SK-N-SH (cell line): ENCODE measurements around the gene ARHGEF12. TPM values are rescaled to one million over a fixed set of nuclear protein-coding genes. Genes with fewer than 3 reads are reported as not detected.

Experiments
- CTCF ChIA-PET: fragments of 300-600, 350-600 bp; formaldehyde crosslinking; extraction: SDS; loops from one replicate; lab custom pipeline; 2021; lab: Yijun Ruan, JAX
- POLR2A ChIA-PET: fragments of 350-600 bp; sonication (Branson Sonifier 250); formaldehyde crosslinking; extraction: SDS; loops from one replicate; lab custom pipeline; 2020; ENCODE audit warnings: antibody characterized with exemption, inconsistent platforms; lab: Yijun Ruan, JAX
- DNase-seq: peaks from one replicate; pipeline ENCODE4 v3.0.0; 2012
- H2AFZ ChIP-seq: fragments of 200-600 bp; sonication (generic); 2 replicates; pipeline ENCODE4 v1.8.1; 2016; ENCODE audit warnings: antibody characterized with exemption, mild to moderate bottlenecking, low read depth
- H3F3A ChIP-seq: fragments of 200-600 bp; sonication (generic); replicated peaks from 2 replicates; pipeline ENCODE3; 2016; ENCODE audit warnings: antibody characterized with exemption, mild to moderate bottlenecking; ENCODE audit not compliant: insufficient read depth
- H3K27ac ChIP-seq, 2 experiments: fragments of 200-500 bp in 1 of 2; fragments of 200-600 bp in 1 of 2; sonication (Bioruptor generic) in 1 of 2; sonication (generic), shearing (Covaris generic) in 1 of 2; 2 replicates each; pipeline versions ENCODE4 v1.5.1 to v1.6.1; 2014 to 2016; ENCODE audit warnings: low read depth in 2 of 2, inconsistent platforms in 1 of 2, low read length in 1 of 2, mild to moderate bottlenecking in 1 of 2, mixed read lengths in 1 of 2
- H3K27me3 ChIP-seq: fragments of 200-600 bp; sonication (generic), shearing (Covaris generic); 2 replicates; pipeline ENCODE4 v1.6.1; 2016; ENCODE audit warnings: mixed run types; ENCODE audit not compliant: insufficient read depth
- H3K36me3 ChIP-seq, 2 experiments: fragments of 200-500 bp in 1 of 2; fragments of 200-600 bp in 1 of 2; sonication (Bioruptor generic) in 1 of 2; sonication (generic) in 1 of 2; replicated peaks in 1 of 2; 2 replicates each; pipeline versions ENCODE3 to v1.5.1; 2014 to 2016; ENCODE audit warnings: low read length in 1 of 2, mild to moderate bottlenecking in 1 of 2; ENCODE audit not compliant: insufficient read depth in 2 of 2, control insufficient read depth in 1 of 2
- H3K4me1 ChIP-seq, 2 experiments: fragments of 200-500 bp in 1 of 2; fragments of 200-600 bp in 1 of 2; sonication (Bioruptor generic) in 1 of 2; sonication (generic), shearing (Covaris generic) in 1 of 2; 2 replicates each; pipeline versions ENCODE4 v1.5.1 to v1.6.1; 2014 to 2016; ENCODE audit warnings: low read depth in 1 of 2, low read length in 1 of 2, mixed run types in 1 of 2; ENCODE audit not compliant: insufficient read depth in 2 of 2, control insufficient read depth in 1 of 2
- H3K4me2 ChIP-seq: fragments of 200-600 bp; sonication (generic), shearing (Covaris generic); 2 replicates; pipeline ENCODE4 v1.6.1; 2017; ENCODE audit warnings: mixed run types
- H3K4me3 ChIP-seq, 2 experiments: fragments of 200-500 bp in 1 of 2; fragments of 200-600 bp in 1 of 2; sonication (Bioruptor generic) in 1 of 2; sonication (generic), shearing (Covaris generic) in 1 of 2; 2 replicates each; pipeline versions ENCODE4 v1.5.1 to v1.8.1; 2014 to 2016; ENCODE audit warnings: low read depth in 2 of 2, inconsistent platforms in 1 of 2, low read length in 1 of 2, mild to moderate bottlenecking in 1 of 2, mixed read lengths in 1 of 2, moderate library complexity in 1 of 2
- H3K79me2 ChIP-seq: fragments of 200-600 bp; sonication (generic); 2 replicates; pipeline ENCODE4 v1.8.1; 2017; ENCODE audit warnings: mild to moderate bottlenecking; ENCODE audit not compliant: insufficient read depth
- H3K9ac ChIP-seq: fragments of 200-600 bp; sonication (generic); 2 replicates; pipeline ENCODE4 v1.6.1; 2017; ENCODE audit warnings: mixed run types
- H3K9me2 ChIP-seq: fragments of 200-600 bp; sonication (generic); 2 replicates; pipeline ENCODE4 v1.6.1; 2017; ENCODE audit warnings: mixed run types
- H3K9me3 ChIP-seq: fragments of 200-600 bp; sonication (generic); 2 replicates; pipeline ENCODE4 v1.6.1; 2017; ENCODE audit warnings: mixed run types, mild to moderate bottlenecking, moderate library complexity
- H4K20me1 ChIP-seq: fragments of 200-600 bp; sonication (generic); 2 replicates; pipeline ENCODE4 v1.6.1; 2017; ENCODE audit warnings: mild to moderate bottlenecking, mixed run types; ENCODE audit not compliant: insufficient read depth
- FOSL2 ChIP-seq: IDR thresholded peaks from 2 replicates; pipeline ENCODE4 v1.4.0; 2012; ENCODE audit warnings: low read depth, mild to moderate bottlenecking, moderate library complexity, borderline replicate concordance
- GATA2 ChIP-seq: sonication (generic); formaldehyde crosslinking; IDR thresholded peaks from 2 replicates; pipeline ENCODE4 v1.5.0; 2020; ENCODE audit warnings: mild to moderate bottlenecking, missing genetic modification reagents
- IRF3 ChIP-seq: fragments of 150-350 bp; IDR thresholded peaks from 2 replicates; pipeline ENCODE4 v1.6.1; 2016; ENCODE audit warnings: mild to moderate bottlenecking, low read depth, low read length
- JUND ChIP-seq: IDR thresholded peaks from 2 replicates; pipeline ENCODE4 v1.4.0; 2012
- NFIC ChIP-seq: IDR thresholded peaks from 2 replicates; pipeline ENCODE4 v1.4.0; 2012; ENCODE audit warnings: borderline replicate concordance
- NRF1 ChIP-seq: IDR thresholded peaks from 2 replicates; pipeline ENCODE4 v1.6.1; 2012; ENCODE audit warnings: low read depth, mild to moderate bottlenecking, low read length
- RAD21 ChIP-seq: IDR thresholded peaks from 2 replicates; pipeline ENCODE4 v1.6.1; 2012; ENCODE audit warnings: mild to moderate bottlenecking, low read length
- RFX5 ChIP-seq: IDR thresholded peaks from 2 replicates; pipeline ENCODE4 v1.6.1; 2012; ENCODE audit warnings: mild to moderate bottlenecking, improper control_type of control experiment, low read length
- RXRA ChIP-seq: IDR thresholded peaks from 2 replicates; pipeline ENCODE4 v1.4.0; 2012; ENCODE audit warnings: low read depth, mild to moderate bottlenecking, borderline replicate concordance
- SIN3A ChIP-seq: IDR thresholded peaks from 2 replicates; pipeline ENCODE4 v1.6.1; 2012; ENCODE audit warnings: low read depth, mild to moderate bottlenecking, low read length, moderate library complexity, borderline replicate concordance
- SMC3 ChIP-seq: IDR thresholded peaks from 2 replicates; pipeline ENCODE4 v1.6.1; 2012; ENCODE audit warnings: low read depth, low read length, improper control_type of control experiment
- TCF12 ChIP-seq: IDR thresholded peaks from 2 replicates; pipeline ENCODE4 v1.4.0; 2012
- USF1 ChIP-seq: IDR thresholded peaks from 2 replicates; pipeline ENCODE4 v1.4.0; 2012; ENCODE audit warnings: low read depth, borderline replicate concordance
- WGBS: methylation state at CpG from one replicate; pipeline ENCODE4 v1.1.6; 2017; ENCODE audit warnings: low lambda C conversion rate; 5-methylcytosine and 5-hydroxymethylcytosine counted together
- polyA plus RNA-seq, 3 experiments: library from polyadenylated mRNA; depleted of rRNA; stranded (reverse); fragments of >200 nt; gene quantifications; 2 replicates each; pipeline ENCODE4 v1.2.3, GENCODE V29; 2012
- TF ChIP-seq, protein P1 (sequence below): IDR thresholded peaks from 2 replicates; pipeline ENCODE4 v1.6.1; 2012; ENCODE audit warnings: mild to moderate bottlenecking, low read depth, low read length, moderate library complexity

Gene ARHGEF12
- polyA plus RNA-seq, 1 of the 3 experiments (the other 2 are of a cell fraction) = 12.3 TPM

GRCh38 chr11:120473503-120473902, 137.3 kb downstream of the ARHGEF12 start:
- Histone ChIP-seq H2AFZ (no peak overlapping the region), H3K9ac (no peak overlapping the region), H3K4me2 (no peak overlapping the region), H3F3A (peaks cover 14% of the 10 kb centered on the region), H3K27ac (no peak overlapping the region), H3K4me1 (no peaks in the 10 kb centered on the region), H3K9me3 (no peaks in the 10 kb centered on the region), H4K20me1 (no peaks in the 10 kb centered on the region), H3K9me2 (no peaks in the 10 kb centered on the region), H3K27me3 (no peaks in the 10 kb centered on the region), H3K4me3 (no peak overlapping the region), H3K36me3 (peaks cover 79 to 83% of the 10 kb centered on the region in 2 experiments), H3K79me2 (no peaks in the 10 kb centered on the region)
- no peak for DNase-seq
- ChIA-PET POLR2A (no interaction called here), CTCF (interaction anchor here (1.0 kb wide), 1 partner anchor 37 kb away, joined by 3 read pairs; no protein-coding TSS in a partner anchor)
- 97% methylated on average over 3 of the region's 3 CpGs for WGBS
- TF ChIP-seq IRF3 (no peak), SMC3 (no peak), RFX5 (no peak), NFIC (no peak), RAD21 (no peak), GATA2 (CRISPR knock-in tag) (no peak), RXRA (no peak), FOSL2 (no peak), SIN3A (no peak), TCF12 (no peak), USF1 (no peak), JUND (no peak), NRF1 (no peak)
- TF ChIP-seq, protein P1, sequence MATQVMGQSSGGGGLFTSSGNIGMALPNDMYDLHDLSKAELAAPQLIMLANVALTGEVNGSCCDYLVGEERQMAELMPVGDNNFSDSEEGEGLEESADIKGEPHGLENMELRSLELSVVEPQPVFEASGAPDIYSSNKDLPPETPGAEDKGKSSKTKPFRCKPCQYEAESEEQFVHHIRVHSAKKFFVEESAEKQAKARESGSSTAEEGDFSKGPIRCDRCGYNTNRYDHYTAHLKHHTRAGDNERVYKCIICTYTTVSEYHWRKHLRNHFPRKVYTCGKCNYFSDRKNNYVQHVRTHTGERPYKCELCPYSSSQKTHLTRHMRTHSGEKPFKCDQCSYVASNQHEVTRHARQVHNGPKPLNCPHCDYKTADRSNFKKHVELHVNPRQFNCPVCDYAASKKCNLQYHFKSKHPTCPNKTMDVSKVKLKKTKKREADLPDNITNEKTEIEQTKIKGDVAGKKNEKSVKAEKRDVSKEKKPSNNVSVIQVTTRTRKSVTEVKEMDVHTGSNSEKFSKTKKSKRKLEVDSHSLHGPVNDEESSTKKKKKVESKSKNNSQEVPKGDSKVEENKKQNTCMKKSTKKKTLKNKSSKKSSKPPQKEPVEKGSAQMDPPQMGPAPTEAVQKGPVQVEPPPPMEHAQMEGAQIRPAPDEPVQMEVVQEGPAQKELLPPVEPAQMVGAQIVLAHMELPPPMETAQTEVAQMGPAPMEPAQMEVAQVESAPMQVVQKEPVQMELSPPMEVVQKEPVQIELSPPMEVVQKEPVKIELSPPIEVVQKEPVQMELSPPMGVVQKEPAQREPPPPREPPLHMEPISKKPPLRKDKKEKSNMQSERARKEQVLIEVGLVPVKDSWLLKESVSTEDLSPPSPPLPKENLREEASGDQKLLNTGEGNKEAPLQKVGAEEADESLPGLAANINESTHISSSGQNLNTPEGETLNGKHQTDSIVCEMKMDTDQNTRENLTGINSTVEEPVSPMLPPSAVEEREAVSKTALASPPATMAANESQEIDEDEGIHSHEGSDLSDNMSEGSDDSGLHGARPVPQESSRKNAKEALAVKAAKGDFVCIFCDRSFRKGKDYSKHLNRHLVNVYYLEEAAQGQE = no peak
